ENCODE data around the gene PTPRD. TPM values are rescaled to one million over a fixed set of nuclear protein-coding genes. Genes with fewer than 3 reads are reported as not detected.
A peak's percentile ranks its signal among the peaks of the same experiment; 100 is the strongest.

PTPRD gene
- total RNA-seq, result not detected

GRCh38 chr9:10612641-10613398, at the start of gene PTPRD:
TSS of gene PTPRD (minus strand) at chr9:10613002.
- H3K9me3 Mint-ChIP-seq (ENCODE audit: insufficient read depth), result no peaks in the 10 kb centered on the region

GRCh38 chr9:10661994-10662393, 49.2 kb upstream of the PTPRD start:
- Mint-ChIP-seq H3K27ac (no peak overlapping the region), H3K27me3 (ENCODE audit: low read depth) (no peaks in the 10 kb centered on the region), H3K36me3 (ENCODE audit: low read depth) (no peaks in the 10 kb centered on the region), H3K4me1 (ENCODE audit: low read depth) (no peaks in the 10 kb centered on the region), H3K4me3 (no peak overlapping the region), H3K9me3 (ENCODE audit: insufficient read depth) (peaks cover 5% of the 10 kb centered on the region)
- CTCF ChIA-PET, result no interaction called here
- POLR2A ChIA-PET, result no interaction called here
- ATAC-seq (no peak), DNase-seq (no peak)

More at GRCh38 chr9:10612641-10613398, at the start of gene PTPRD:
- Mint-ChIP-seq H3K27ac (no peak within 1 kb of the TSS), H3K4me1 (ENCODE audit: low read depth) (peaks cover 7% of the 10 kb centered on the region), H3K36me3 (ENCODE audit: low read depth) (no peaks in the 10 kb centered on the region), H3K27me3 (ENCODE audit: low read depth) (peaks cover 22% of the 10 kb centered on the region), H3K4me3 (peak within 1 kb of the TSS; percentile 56)
- peak; percentile 96 for ATAC-seq
- POLR2A ChIA-PET, result no interaction called here
- CTCF ChIA-PET, result no interaction called here
- DNase-seq, result peak; percentile 49

GRCh38 chr9:10661376-10661775, 48.6 kb upstream of the PTPRD start:
- Mint-ChIP-seq H3K27me3 (ENCODE audit: low read depth) (no peaks in the 10 kb centered on the region), H3K9me3 (ENCODE audit: insufficient read depth) (peaks cover 5% of the 10 kb centered on the region), H3K36me3 (ENCODE audit: low read depth) (no peaks in the 10 kb centered on the region), H3K27ac (no peak overlapping the region), H3K4me1 (ENCODE audit: low read depth) (no peaks in the 10 kb centered on the region), H3K4me3 (no peak overlapping the region)
- DNase-seq (no peak), ATAC-seq (no peak)
- CTCF ChIA-PET, result no interaction called here
- POLR2A ChIA-PET, result no interaction called here

- no peak for ATAC-seq
- Mint-ChIP-seq H3K4me3 (no peak overlapping the region), H3K36me3 (ENCODE audit: low read depth) (no peaks in the 10 kb centered on the region), H3K4me1 (ENCODE audit: low read depth) (no peaks in the 10 kb centered on the region), H3K27me3 (ENCODE audit: low read depth) (no peaks in the 10 kb centered on the region), H3K9me3 (ENCODE audit: insufficient read depth) (peaks cover 23% of the 10 kb centered on the region), H3K27ac (no peak overlapping the region)
- POLR2A ChIA-PET, result no interaction called here
- CTCF ChIA-PET, result no interaction called here
- no peak for DNase-seq
Measured at GRCh38 chr9:10651012-10651411, 38.2 kb upstream of the PTPRD start.

- H3K4me3 Mint-ChIP-seq, result no peak overlapping the region
- no peaks in the 10 kb centered on the region for H3K36me3 Mint-ChIP-seq (ENCODE audit: low read depth)
- no peak for ATAC-seq
- CTCF ChIA-PET, result no interaction called here
- no peak for DNase-seq
- H3K9me3 Mint-ChIP-seq (ENCODE audit: insufficient read depth), result peaks cover 20% of the 10 kb centered on the region
- no peaks in the 10 kb centered on the region for H3K27me3 Mint-ChIP-seq (ENCODE audit: low read depth)
- no peak overlapping the region for H3K27ac Mint-ChIP-seq
- POLR2A ChIA-PET, result no interaction called here
- no peaks in the 10 kb centered on the region for H3K4me1 Mint-ChIP-seq (ENCODE audit: low read depth)
Measured at GRCh38 chr9:10649076-10649475, 36.3 kb upstream of the PTPRD start.

- H3K4me1 Mint-ChIP-seq (ENCODE audit: low read depth), result no peaks in the 10 kb centered on the region
- no peak overlapping the region for H3K4me3 Mint-ChIP-seq
- ChIA-PET POLR2A (no interaction called here), CTCF (no interaction called here)
- no peak overlapping the region for H3K27ac Mint-ChIP-seq
- H3K27me3 Mint-ChIP-seq (ENCODE audit: low read depth), result no peaks in the 10 kb centered on the region
- H3K9me3 Mint-ChIP-seq (ENCODE audit: insufficient read depth), result peaks cover 5% of the 10 kb centered on the region
- ATAC-seq (no peak), DNase-seq (no peak)
- H3K36me3 Mint-ChIP-seq (ENCODE audit: low read depth), result no peaks in the 10 kb centered on the region
Measured at GRCh38 chr9:10633785-10634184, 21.0 kb upstream of the PTPRD start.

GRCh38 chr9:10614196-10614800, 1.5 kb upstream of the PTPRD start:
- CTCF ChIA-PET, result no interaction called here
- Mint-ChIP-seq H3K27me3 (ENCODE audit: low read depth) (peaks cover 22% of the 10 kb centered on the region), H3K36me3 (ENCODE audit: low read depth) (no peaks in the 10 kb centered on the region), H3K27ac (no peak overlapping the region), H3K4me1 (ENCODE audit: low read depth) (peaks cover 7% of the 10 kb centered on the region), H3K9me3 (ENCODE audit: insufficient read depth) (no peaks in the 10 kb centered on the region), H3K4me3 (no peak overlapping the region)
- DNase-seq, result no peak
- POLR2A ChIA-PET, result no interaction called here
- no peak for ATAC-seq

GRCh38 chr9:10613419-10613818, 617 bp upstream of the PTPRD start:
- Mint-ChIP-seq H3K4me3 (no peak overlapping the region), H3K27ac (no peak overlapping the region), H3K27me3 (ENCODE audit: low read depth) (peaks cover 22% of the 10 kb centered on the region), H3K36me3 (ENCODE audit: low read depth) (no peaks in the 10 kb centered on the region), H3K9me3 (ENCODE audit: insufficient read depth) (no peaks in the 10 kb centered on the region), H3K4me1 (ENCODE audit: low read depth) (peaks cover 7% of the 10 kb centered on the region)
- ATAC-seq, result no peak
- POLR2A ChIA-PET, result no interaction called here
- CTCF ChIA-PET, result no interaction called here
- DNase-seq, result no peak

- ATAC-seq, result no peak
- no peak overlapping the region for H3K27ac Mint-ChIP-seq
- CTCF ChIA-PET, result no interaction called here
- POLR2A ChIA-PET, result no interaction called here
- no peaks in the 10 kb centered on the region for H3K4me1 Mint-ChIP-seq (ENCODE audit: low read depth)
- H3K9me3 Mint-ChIP-seq (ENCODE audit: insufficient read depth), result peaks cover 7% of the 10 kb centered on the region
- no peak for DNase-seq
- no peaks in the 10 kb centered on the region for H3K36me3 Mint-ChIP-seq (ENCODE audit: low read depth)
- no peak overlapping the region for H3K4me3 Mint-ChIP-seq
- no peaks in the 10 kb centered on the region for H3K27me3 Mint-ChIP-seq (ENCODE audit: low read depth)
Measured at GRCh38 chr9:10605388-10605787, 7.4 kb downstream of the PTPRD start.

GRCh38 chr9:10604927-10605326, 7.9 kb downstream of the PTPRD start:
- CTCF ChIA-PET, result no interaction called here
- Mint-ChIP-seq H3K27ac (no peak overlapping the region), H3K27me3 (ENCODE audit: low read depth) (no peaks in the 10 kb centered on the region), H3K9me3 (ENCODE audit: insufficient read depth) (peaks cover 7% of the 10 kb centered on the region), H3K4me1 (ENCODE audit: low read depth) (no peaks in the 10 kb centered on the region), H3K36me3 (ENCODE audit: low read depth) (no peaks in the 10 kb centered on the region), H3K4me3 (no peak overlapping the region)
- ATAC-seq (no peak), DNase-seq (no peak)
- POLR2A ChIA-PET, result no interaction called here

GRCh38 chr9:10597801-10598200, 15.0 kb downstream of the PTPRD start:
- Mint-ChIP-seq H3K36me3 (ENCODE audit: low read depth) (no peaks in the 10 kb centered on the region), H3K4me3 (no peak overlapping the region), H3K4me1 (ENCODE audit: low read depth) (no peaks in the 10 kb centered on the region), H3K9me3 (ENCODE audit: insufficient read depth) (no peaks in the 10 kb centered on the region), H3K27me3 (ENCODE audit: low read depth) (no peaks in the 10 kb centered on the region), H3K27ac (no peak overlapping the region)
- CTCF ChIA-PET, result no interaction called here
- no peak for ATAC-seq
- no peak for DNase-seq
- POLR2A ChIA-PET, result no interaction called here

GRCh38 chr9:10594482-10594881, 18.3 kb downstream of the PTPRD start:
- H3K36me3 Mint-ChIP-seq (ENCODE audit: low read depth), result no peaks in the 10 kb centered on the region
- H3K4me1 Mint-ChIP-seq (ENCODE audit: low read depth), result no peaks in the 10 kb centered on the region
- peaks cover 16% of the 10 kb centered on the region for H3K9me3 Mint-ChIP-seq (ENCODE audit: insufficient read depth)
- no peak for DNase-seq
- no peak overlapping the region for H3K4me3 Mint-ChIP-seq
- ChIA-PET POLR2A (no interaction called here), CTCF (no interaction called here)
- no peaks in the 10 kb centered on the region for H3K27me3 Mint-ChIP-seq (ENCODE audit: low read depth)
- H3K27ac Mint-ChIP-seq, result no peak overlapping the region
- ATAC-seq, result no peak

GRCh38 chr9:10586407-10586806, 26.4 kb downstream of the PTPRD start:
- H3K4me1 Mint-ChIP-seq (ENCODE audit: low read depth), result no peaks in the 10 kb centered on the region
- no peak overlapping the region for H3K4me3 Mint-ChIP-seq
- ATAC-seq, result no peak
- H3K27ac Mint-ChIP-seq, result no peak overlapping the region
- DNase-seq, result no peak
- no peaks in the 10 kb centered on the region for H3K36me3 Mint-ChIP-seq (ENCODE audit: low read depth)
- H3K9me3 Mint-ChIP-seq (ENCODE audit: insufficient read depth), result peaks cover 23% of the 10 kb centered on the region
- ChIA-PET CTCF (no interaction called here), POLR2A (no interaction called here)
- no peaks in the 10 kb centered on the region for H3K27me3 Mint-ChIP-seq (ENCODE audit: low read depth)

All from activated CD8-positive, alpha-beta T cell treated with anti-CD3 and anti-CD28 coated beads, Interleukin-2, amount 10 ng/mL, durations not matched to agents 7 days and 5 days (primary cell).